ENCODE measurements around the gene CNBD2.
"Not testable (repeated sequence)": the region's sequence is repeated elsewhere in the genome, so short reads cannot be mapped to it uniquely, and the experiment has no call there.

CNBD2 gene

DNA sequence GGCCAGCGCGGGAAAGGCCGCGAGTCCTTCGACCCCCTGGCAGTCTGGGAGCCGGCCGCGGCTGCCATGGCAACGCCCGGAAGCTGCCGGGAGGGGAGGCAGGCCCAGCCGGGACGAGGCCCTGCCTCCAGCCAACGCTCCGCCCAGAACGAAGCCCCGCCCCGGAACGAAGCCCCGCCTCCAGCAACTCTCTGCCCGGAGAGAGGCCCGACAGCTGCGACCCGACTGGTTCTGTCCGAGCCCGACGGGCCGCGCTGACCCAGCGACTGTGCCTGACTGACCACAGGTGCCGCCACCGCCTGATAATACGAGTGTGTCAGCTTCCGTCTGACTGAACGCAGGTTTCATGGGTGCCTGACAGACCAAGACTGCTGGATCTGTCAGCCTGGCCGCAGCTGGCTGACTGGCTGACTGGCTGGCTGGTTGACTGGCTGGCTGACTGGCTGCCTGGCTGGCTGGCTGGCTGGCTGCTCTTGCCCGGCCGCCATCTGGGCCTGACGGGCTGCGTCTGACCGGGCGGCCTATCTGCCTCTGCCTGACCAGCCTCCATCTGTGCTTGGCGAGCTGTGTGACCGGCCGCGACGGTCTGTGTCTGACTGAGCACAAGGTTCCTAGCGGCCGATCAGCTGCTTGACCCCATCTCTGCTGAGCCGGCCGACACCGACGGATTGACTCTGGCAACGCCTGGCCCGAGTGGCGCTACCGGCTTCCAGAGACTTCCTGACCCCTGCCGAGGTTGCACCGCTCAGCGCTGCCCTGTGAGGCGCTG lies 96.5 kb downstream of the CNBD2 start:
- DNase-seq: peak; percentile 99

DNA sequence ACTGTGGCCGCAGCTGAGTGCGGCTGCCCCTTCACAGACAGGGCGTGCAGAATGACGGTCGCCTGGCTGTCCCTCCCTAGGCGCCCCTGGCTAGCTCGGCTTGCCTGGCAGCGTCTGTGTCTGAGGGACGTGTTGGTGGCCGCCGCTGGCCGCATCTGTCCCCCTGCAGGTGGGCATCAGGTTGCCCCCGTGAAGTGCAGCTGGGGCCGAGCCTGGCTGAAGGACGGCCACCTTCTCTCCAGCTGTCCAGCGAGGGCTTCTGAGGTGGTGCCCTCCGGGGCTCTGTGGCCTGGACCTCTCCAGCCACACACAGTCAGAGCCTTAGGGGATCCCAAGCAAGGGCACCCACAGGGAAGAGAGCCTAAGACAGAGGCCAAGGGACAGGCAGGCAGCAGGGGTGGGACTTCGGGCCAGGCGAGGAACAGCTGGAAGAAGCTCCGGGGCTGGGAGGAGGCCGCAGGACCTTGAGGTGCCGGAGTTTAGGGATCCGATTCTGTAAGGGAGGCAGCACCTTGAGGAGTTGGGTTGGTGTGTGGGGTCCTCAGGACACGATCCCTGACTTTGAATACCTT lies 97.1 kb downstream of the CNBD2 start:
- DNase-seq: no peak

DNA sequence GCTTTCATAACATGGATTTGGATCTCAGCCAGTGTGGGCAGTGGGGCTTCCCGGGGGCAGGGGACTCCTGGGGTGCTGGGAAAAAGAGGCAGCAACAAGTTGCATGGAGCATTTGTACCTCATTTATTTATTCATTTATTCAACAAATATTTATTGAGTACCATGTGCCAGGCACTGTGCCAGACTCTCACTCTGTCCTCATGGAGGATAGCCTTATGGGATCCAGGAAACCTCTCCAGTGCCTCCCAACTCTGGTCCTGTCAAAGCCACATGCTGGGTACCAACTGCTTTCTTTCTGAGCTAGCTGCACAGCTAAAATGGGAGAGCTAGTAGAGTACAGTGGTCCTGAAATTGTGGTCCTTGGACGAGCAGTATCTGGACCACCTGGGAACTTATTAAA lies 98.4 kb downstream of the CNBD2 start:
- no peak for DNase-seq

DNA sequence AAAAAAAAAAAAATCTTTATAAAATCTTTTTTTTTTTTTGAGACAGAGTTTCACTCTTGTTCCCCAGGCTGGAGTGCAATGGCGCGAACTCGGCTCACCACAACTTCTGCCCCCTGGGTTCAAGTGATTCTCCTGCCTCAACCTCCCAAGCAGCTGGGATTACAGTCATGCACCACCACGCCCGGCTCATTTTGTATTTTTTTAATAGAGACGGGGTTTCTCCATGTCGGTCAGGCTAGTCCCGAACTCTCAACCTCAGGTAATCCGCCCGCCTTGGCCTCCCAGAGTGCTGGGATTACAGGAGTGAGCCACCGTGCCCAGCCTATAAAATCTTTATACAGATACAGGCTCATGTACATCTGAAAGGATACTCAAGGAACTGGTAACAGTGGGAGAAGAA lies 100.1 kb downstream of the CNBD2 start:
- DNase-seq: not testable (repeated sequence)

DNA sequence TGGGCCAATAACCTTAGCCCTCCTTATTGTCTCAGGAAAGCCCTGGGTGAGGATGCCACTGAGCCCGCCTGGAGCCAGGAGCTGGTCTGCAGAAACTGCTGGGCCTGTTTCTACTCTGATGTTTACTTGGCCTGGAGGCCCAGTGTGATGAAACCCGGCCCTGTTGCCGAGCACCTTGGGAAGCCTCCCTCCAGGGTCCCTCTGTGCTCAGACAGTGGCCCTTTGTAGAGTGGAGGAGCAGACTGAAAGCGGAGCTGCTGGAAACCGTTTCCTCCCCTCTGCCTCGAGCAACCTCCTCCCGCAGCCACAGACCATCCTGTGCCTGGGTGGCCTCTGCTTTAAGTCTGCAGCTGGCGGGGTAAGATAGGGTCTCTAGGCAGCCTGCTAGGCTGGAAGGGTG lies 102.1 kb downstream of the CNBD2 start:
- no peak for DNase-seq

DNA sequence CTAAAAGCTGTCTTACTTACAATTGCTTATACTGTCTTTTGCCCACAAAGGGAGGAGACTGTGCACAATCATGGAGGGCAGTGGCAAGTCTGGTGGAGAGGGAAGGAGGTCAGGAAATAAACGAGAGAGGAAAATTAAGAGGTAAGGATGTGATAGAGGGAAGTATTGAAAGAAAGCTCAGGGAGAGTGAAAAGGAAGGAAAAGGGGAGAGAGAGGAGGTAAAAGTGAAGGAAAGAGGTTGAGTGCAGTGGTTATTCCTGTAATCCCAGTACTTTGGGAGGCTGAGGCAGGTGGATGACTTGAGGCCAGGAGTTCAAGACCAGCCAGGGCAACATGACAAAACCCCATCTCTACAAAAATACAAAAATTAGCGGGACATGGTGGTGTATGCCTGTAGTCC lies 103.5 kb downstream of the CNBD2 start:
- no peak for DNase-seq

DNA sequence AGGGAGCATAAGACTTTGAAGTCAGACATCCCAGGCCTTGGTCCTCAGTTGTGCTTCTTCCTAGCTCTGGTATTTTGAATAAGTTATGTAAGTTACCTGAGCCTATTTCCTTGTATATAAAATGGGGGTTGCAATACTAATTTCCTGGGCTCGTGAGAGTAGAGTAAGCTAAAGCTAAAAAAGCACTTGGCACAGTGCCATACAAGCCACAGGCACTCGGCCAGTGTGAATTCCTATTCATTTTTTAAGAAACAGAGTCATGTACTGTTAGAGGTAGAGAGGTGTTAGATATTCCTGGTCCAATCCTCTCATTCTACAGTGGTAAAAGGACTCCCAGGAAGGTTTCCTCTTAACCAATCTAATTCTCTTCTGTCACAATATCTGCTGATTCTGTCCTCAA lies 106.6 kb downstream of the CNBD2 start:
- no peak for DNase-seq

DNA sequence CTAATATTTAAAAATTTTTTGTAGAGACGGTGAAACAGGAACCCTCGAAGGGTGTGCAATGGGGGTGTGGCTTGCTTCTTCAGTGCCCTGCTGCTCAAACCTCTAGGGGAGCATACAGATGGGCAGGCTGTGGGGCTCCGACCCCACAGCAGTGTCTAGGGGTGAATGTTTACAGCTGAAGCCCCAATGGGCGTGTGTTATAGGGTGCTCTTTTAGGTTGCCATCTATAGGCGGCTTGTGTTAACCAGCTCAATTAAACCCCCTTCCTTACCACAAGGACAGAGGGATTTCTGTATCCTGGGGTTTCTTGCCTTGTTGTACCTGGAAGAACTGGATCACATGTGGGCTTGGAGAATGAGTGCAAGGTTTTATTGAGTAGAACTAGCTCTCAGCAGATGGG lies 109.4 kb downstream of the CNBD2 start:
- DNase-seq: not testable (repeated sequence)

DNA sequence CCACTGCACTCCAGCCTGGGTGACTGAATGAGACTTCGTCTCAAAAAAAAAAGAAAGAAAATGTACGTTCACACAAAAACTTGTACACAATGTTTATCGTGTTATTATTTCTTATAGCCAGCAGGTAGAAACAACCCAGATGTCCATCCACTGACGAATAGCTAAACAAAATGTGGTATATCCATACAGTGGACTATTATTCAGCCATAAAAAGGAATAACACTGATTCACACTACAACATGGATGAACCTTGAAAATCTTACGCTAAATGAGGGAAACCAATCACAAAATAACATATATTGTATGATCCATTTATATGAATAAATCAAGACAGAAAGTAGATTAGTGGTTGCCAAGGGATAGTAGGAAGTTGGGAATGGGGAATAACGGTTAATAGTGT lies 111.1 kb downstream of the CNBD2 start:
- DNase-seq: no peak

DNA sequence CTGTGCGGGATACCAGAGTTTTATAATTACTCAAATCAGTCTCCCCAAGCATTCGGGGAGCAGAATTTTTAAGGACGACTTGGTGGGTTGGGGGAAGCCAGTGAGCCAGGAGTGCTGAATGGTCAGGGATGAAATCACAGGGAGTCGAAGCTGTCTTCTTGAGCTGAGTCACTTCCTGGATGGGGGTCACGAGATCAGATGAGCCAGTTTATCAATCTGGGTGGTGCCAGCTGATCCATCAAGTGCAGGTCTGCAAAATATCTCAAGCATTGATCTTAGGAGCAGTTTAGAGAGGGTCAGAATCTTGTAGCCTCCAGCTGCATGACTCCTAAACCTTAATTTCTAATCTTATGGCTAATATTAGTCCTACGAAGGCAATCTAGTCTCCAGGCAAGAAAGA lies 111.6 kb downstream of the CNBD2 start:
- DNase-seq: not testable (repeated sequence)
